HCT116 (cell line): Measurements from ENCODE around the gene TSPAN3. TPM values are rescaled to one million over a fixed set of nuclear protein-coding genes. Genes with fewer than 3 reads are reported as not detected.

Experiments used
- ATAC-seq: fragments of 200-7000 bp; cut with Tn5 transposase; 2 replicates; pipeline ENCODE4 v1.9.1; 2020; ENCODE audit warnings: mild to moderate bottlenecking, moderate library complexity
- BruUV-seq: library from RNA; stranded (reverse); fragments of 400-500 nt; replicated peaks from 2 replicates; lab custom pipeline; 2021; lab: Mats Ljungman, UMichigan
- CTCF ChIA-PET: fragments of 300-600 bp; sonication (Branson Sonifier 250); formaldehyde crosslinking; loops from one replicate; lab custom pipeline; 2021; ENCODE audit warnings: antibody characterized with exemption; lab: Charles Lee
- POLR2A ChIA-PET: fragments of 300-600, 350-600 bp; sonication (Branson Sonifier 250); formaldehyde crosslinking; loops from one replicate; lab custom pipeline; 2021; ENCODE audit warnings: antibody characterized with exemption; lab: Charles Lee
- RAD21 ChIA-PET, 2 experiments: fragments of 300-600 bp; sonication (Branson Sonifier 250); formaldehyde crosslinking; loops; one replicate each; lab custom pipeline; 2023; ENCODE audit warnings: low total read pairs in 2 of 2; ENCODE audit not compliant: uncharacterized antibody in 2 of 2, unreplicated experiment in 2 of 2, low non-redundant PET in 1 of 2; lab: Charles Lee
- DNase-seq: peaks from one replicate; pipeline ENCODE4 v3.0.0-alpha.2; 2010; ENCODE audit warnings: low read depth, low spot score
- H2AFZ ChIP-seq: fragments of 200-600 bp; shearing (Covaris generic), sonication (generic); 2 replicates; pipeline ENCODE4 v1.6.1; 2017; ENCODE audit warnings: low read depth, mixed run types, mixed read lengths, antibody characterized with exemption, low read length; ENCODE audit not compliant: poor library complexity, severe bottlenecking
- H3K27ac ChIP-seq: 2 replicates; pipeline ENCODE4 v1.5.1; 2012; ENCODE audit warnings: low read depth, low read length
- H3K27me3 ChIP-seq: fragments of 200-600 bp; sonication (generic); 2 replicates; pipeline ENCODE4 v1.6.1; 2016; ENCODE audit warnings: mixed run types, low read length, mixed read lengths; ENCODE audit not compliant: insufficient read depth
- H3K36me3 ChIP-seq, 2 experiments: fragments of 200-500 bp in 1 of 2; fragments of 200-600 bp in 1 of 2; sonication (Bioruptor generic) in 1 of 2; sonication (generic) in 1 of 2; 2 replicates each; pipeline versions ENCODE4 v1.5.1 to v1.6.1; 2014 to 2016; ENCODE audit warnings: low read length in 2 of 2, inconsistent platforms in 1 of 2, mixed read lengths in 1 of 2, mixed run types in 1 of 2; ENCODE audit not compliant: insufficient read depth in 2 of 2, control insufficient read depth in 1 of 2
- H3K4me1 ChIP-seq, 2 experiments: fragments of 200-600 bp in 1 of 2; sonication (generic) in 1 of 2; 2 replicates each; pipeline versions ENCODE4 v1.5.1 to v1.6.1; 2012 to 2017; ENCODE audit warnings: low read length in 2 of 2, inconsistent platforms in 1 of 2, mild to moderate bottlenecking in 1 of 2, mixed read lengths in 1 of 2, mixed run types in 1 of 2, moderate library complexity in 1 of 2; ENCODE audit not compliant: insufficient read depth in 2 of 2, control insufficient read depth in 1 of 2
- H3K4me2 ChIP-seq: fragments of 200-600 bp; sonication (generic); 2 replicates; pipeline ENCODE4 v1.6.1; 2017; ENCODE audit warnings: mixed run types, low read length, mixed read lengths
- H3K4me3 ChIP-seq, 2 experiments: fragments of 200-600 bp in 1 of 2; sonication (generic) in 1 of 2; replicated peaks in 1 of 2; 2 replicates each; pipeline ENCODE4 v1.5.1; 2011 to 2016; ENCODE audit warnings: low read length in 2 of 2, control low read depth in 1 of 2, low read depth in 1 of 2, mild to moderate bottlenecking in 1 of 2, mixed read lengths in 1 of 2, mixed run types in 1 of 2
- H3K79me2 ChIP-seq: fragments of 200-600 bp; sonication (generic); 2 replicates; pipeline ENCODE4 v1.6.1; 2017; ENCODE audit warnings: mild to moderate bottlenecking, mixed run types, low read length, moderate library complexity, mixed read lengths; ENCODE audit not compliant: insufficient read depth
- H3K9ac ChIP-seq: fragments of 200-600 bp; sonication (generic); 2 replicates; pipeline ENCODE4 v1.6.1; 2016; ENCODE audit warnings: low read length, mixed read lengths
- H3K9me2 ChIP-seq: fragments of 200-600 bp; sonication (generic), shearing (Covaris generic); 2 replicates; pipeline ENCODE4 v1.6.1; 2017; ENCODE audit warnings: mixed run types, mild to moderate bottlenecking, moderate library complexity; ENCODE audit not compliant: insufficient read depth
- H3K9me3 ChIP-seq, 2 experiments: fragments of 200-500 bp in 1 of 2; fragments of 200-600 bp in 1 of 2; sonication (Bioruptor generic) in 1 of 2; sonication (generic) in 1 of 2; 2 replicates each; pipeline ENCODE4 v1.6.1; 2014 to 2017; ENCODE audit warnings: low read length in 2 of 2, mixed read lengths in 2 of 2, inconsistent platforms in 1 of 2, low read depth in 1 of 2, mild to moderate bottlenecking in 1 of 2, mixed run types in 1 of 2, moderate library complexity in 1 of 2; ENCODE audit not compliant: control insufficient read depth in 1 of 2, insufficient read depth in 1 of 2
- H4K20me1 ChIP-seq: fragments of 200-600 bp; sonication (generic), shearing (Covaris generic); 2 replicates; pipeline ENCODE4 v1.6.1; 2017; ENCODE audit warnings: mixed run types, mild to moderate bottlenecking, moderate library complexity; ENCODE audit not compliant: insufficient read depth
- ATF3 ChIP-seq: IDR thresholded peaks from 2 replicates; pipeline ENCODE4 v1.6.1; 2012
- CEBPB ChIP-seq: IDR thresholded peaks from 2 replicates; pipeline ENCODE4 v1.6.1; 2012; ENCODE audit warnings: low read depth
- EGR1 ChIP-seq: IDR thresholded peaks from 2 replicates; pipeline ENCODE4 v1.6.1; 2012; ENCODE audit warnings: low read depth
- ELF1 ChIP-seq: IDR thresholded peaks from 2 replicates; pipeline ENCODE4 v1.6.1; 2012; ENCODE audit warnings: low read depth, borderline replicate concordance
- MAX ChIP-seq: IDR thresholded peaks from 2 replicates; pipeline ENCODE4 v1.6.1; 2012
- POLR2A ChIP-seq: IDR thresholded peaks from 2 replicates; pipeline ENCODE4 v1.7.0; 2011; ENCODE audit warnings: borderline replicate concordance; ENCODE audit not compliant: insufficient read depth, insufficient read length; ENCODE audit errors: extremely low read depth
- POLR2AphosphoS5 ChIP-seq: IDR thresholded peaks from 2 replicates; pipeline ENCODE4 v1.6.1; 2011; ENCODE audit warnings: mild to moderate bottlenecking, low read depth, low read length, moderate library complexity
- RAD21 ChIP-seq: IDR thresholded peaks from 2 replicates; pipeline ENCODE4 v1.6.1; 2012; ENCODE audit warnings: low read depth, mild to moderate bottlenecking
- SRF ChIP-seq: IDR thresholded peaks from 2 replicates; pipeline ENCODE4 v1.6.1; 2012; ENCODE audit warnings: low read depth
- YY1 ChIP-seq: IDR thresholded peaks from 2 replicates; pipeline ENCODE4 v1.6.1; 2011; ENCODE audit warnings: low read length, low read depth, moderate library complexity, mild to moderate bottlenecking; ENCODE audit not compliant: insufficient replicate concordance; ENCODE audit errors: extremely low read depth
- intact Hi-C: fragments of 100-400 bp; cut with micrococcal nuclease; formaldehyde crosslinking; loops from 2 replicates; pipeline ENCODE4 v1.10.0; 2022
- total RNA-seq: library from RNA; stranded (reverse); gene quantifications from one replicate; pipeline ENCODE4 v1.2.1, GENCODE V29; 2021; ENCODE audit not compliant: unreplicated experiment
- TF ChIP-seq, protein P1 (sequence below): IDR thresholded peaks from 2 replicates; pipeline ENCODE4 v1.6.1; 2011; ENCODE audit warnings: mild to moderate bottlenecking, low read length, moderate library complexity; ENCODE audit not compliant: insufficient replicate concordance; ENCODE audit errors: extremely low read depth
- TF ChIP-seq, protein P2 (sequence below): IDR thresholded peaks from 2 replicates; pipeline ENCODE4 v1.6.1; 2012; ENCODE audit warnings: low read depth
- TF ChIP-seq, protein P3 (sequence below), 3 experiments: fragments of 200-600 bp in 1 of 3; sonication (generic) in 1 of 3; IDR thresholded peaks in 2 of 3; conservative IDR thresholded peaks in 1 of 3; 2 replicates each; pipeline ENCODE4 v1.5.1; 2012 to 2017; ENCODE audit warnings: low read depth in 2 of 3, low read length in 2 of 3, antibody characterized with exemption in 1 of 3, borderline replicate concordance in 1 of 3, control low read depth in 1 of 3, mild to moderate bottlenecking in 1 of 3, mixed read lengths in 1 of 3, mixed run types in 1 of 3, moderate library complexity in 1 of 3; ENCODE audit not compliant: insufficient read depth in 1 of 3

TSPAN3 gene
- total RNA-seq, 1 experiment from 2014 or later = 140 TPM

DNA sequence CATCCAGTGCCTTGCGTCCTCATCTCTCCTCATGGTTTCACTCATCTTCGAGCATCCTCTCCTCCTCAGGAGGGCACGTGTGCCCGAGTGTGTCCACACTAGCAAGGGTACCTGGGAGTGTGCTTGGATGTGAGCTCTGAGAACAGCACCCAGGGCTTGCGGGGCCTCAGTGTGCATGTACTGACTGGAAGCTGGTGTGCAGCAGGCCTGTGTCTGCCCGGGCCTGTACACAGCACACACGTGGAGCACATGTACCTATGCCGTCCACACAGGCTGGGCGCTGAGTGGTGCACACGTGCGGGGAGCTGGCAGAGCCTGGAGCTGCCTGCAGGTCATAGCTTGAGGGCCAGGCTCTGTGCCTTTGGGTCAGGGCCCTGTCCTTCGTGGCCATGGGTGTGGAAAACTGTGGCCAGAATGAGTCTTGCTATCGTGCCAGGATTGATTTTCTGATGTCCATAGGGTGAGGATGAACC, 34.9 kb downstream of the TSPAN3 start (continued):
- TF ChIP-seq YY1 = no peak
- no peak for TF ChIP-seq POLR2AphosphoS5
- TF ChIP-seq, protein P1, sequence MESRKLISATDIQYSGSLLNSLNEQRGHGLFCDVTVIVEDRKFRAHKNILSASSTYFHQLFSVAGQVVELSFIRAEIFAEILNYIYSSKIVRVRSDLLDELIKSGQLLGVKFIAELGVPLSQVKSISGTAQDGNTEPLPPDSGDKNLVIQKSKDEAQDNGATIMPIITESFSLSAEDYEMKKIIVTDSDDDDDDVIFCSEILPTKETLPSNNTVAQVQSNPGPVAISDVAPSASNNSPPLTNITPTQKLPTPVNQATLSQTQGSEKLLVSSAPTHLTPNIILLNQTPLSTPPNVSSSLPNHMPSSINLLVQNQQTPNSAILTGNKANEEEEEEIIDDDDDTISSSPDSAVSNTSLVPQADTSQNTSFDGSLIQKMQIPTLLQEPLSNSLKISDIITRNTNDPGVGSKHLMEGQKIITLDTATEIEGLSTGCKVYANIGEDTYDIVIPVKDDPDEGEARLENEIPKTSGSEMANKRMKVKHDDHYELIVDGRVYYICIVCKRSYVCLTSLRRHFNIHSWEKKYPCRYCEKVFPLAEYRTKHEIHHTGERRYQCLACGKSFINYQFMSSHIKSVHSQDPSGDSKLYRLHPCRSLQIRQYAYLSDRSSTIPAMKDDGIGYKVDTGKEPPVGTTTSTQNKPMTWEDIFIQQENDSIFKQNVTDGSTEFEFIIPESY = no peak
- no peak for TF ChIP-seq EGR1
- no peak for TF ChIP-seq POLR2A
- TF ChIP-seq, protein P2, sequence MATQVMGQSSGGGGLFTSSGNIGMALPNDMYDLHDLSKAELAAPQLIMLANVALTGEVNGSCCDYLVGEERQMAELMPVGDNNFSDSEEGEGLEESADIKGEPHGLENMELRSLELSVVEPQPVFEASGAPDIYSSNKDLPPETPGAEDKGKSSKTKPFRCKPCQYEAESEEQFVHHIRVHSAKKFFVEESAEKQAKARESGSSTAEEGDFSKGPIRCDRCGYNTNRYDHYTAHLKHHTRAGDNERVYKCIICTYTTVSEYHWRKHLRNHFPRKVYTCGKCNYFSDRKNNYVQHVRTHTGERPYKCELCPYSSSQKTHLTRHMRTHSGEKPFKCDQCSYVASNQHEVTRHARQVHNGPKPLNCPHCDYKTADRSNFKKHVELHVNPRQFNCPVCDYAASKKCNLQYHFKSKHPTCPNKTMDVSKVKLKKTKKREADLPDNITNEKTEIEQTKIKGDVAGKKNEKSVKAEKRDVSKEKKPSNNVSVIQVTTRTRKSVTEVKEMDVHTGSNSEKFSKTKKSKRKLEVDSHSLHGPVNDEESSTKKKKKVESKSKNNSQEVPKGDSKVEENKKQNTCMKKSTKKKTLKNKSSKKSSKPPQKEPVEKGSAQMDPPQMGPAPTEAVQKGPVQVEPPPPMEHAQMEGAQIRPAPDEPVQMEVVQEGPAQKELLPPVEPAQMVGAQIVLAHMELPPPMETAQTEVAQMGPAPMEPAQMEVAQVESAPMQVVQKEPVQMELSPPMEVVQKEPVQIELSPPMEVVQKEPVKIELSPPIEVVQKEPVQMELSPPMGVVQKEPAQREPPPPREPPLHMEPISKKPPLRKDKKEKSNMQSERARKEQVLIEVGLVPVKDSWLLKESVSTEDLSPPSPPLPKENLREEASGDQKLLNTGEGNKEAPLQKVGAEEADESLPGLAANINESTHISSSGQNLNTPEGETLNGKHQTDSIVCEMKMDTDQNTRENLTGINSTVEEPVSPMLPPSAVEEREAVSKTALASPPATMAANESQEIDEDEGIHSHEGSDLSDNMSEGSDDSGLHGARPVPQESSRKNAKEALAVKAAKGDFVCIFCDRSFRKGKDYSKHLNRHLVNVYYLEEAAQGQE = no peak
- TF ChIP-seq CEBPB = no peak

- intact Hi-C loops = no loop called here
- no peaks in the 10 kb centered on the region for H3K9me2 ChIP-seq
- ChIA-PET POLR2A (no interaction called here), CTCF (interaction anchor here (0.6 to 1.6 kb wide), 9 partner anchors 9 to 508 kb away, joined by 3 to 10 read pairs (median 3); no protein-coding TSS in a partner anchor), RAD21 (interaction anchor here in 1 of 2 experiments (1.1 kb wide), 1 partner anchor 507 kb away, joined by 4 read pairs; no protein-coding TSS in a partner anchor)
- DNase-seq (no peak), ATAC-seq (no peak)
- no peaks in the 10 kb centered on the region; a peak in 1 of 4 replicates for H3K9me3 ChIP-seq
- H3K4me3 ChIP-seq = no peak overlapping the region
- H3K36me3 ChIP-seq = no peaks in the 10 kb centered on the region
- H3K79me2 ChIP-seq = no peaks in the 10 kb centered on the region
- H3K27me3 ChIP-seq = no peaks in the 10 kb centered on the region
- no peak overlapping the region; the same call in 1 of the 2 replicates for H3K27ac ChIP-seq
- no peak overlapping the region for H2AFZ ChIP-seq
- no peaks in the 10 kb centered on the region for H3K4me1 ChIP-seq
- no peak overlapping the region for H3K4me2 ChIP-seq
- no peak overlapping the region for H3K9ac ChIP-seq
- BruUV-seq = no TSS peak
- H4K20me1 ChIP-seq = no peaks in the 10 kb centered on the region
- TF ChIP-seq ATF3 (no peak), SRF (no peak), ELF1 (no peak), RAD21 (no peak), MAX (no peak)
- TF ChIP-seq, protein P3, sequence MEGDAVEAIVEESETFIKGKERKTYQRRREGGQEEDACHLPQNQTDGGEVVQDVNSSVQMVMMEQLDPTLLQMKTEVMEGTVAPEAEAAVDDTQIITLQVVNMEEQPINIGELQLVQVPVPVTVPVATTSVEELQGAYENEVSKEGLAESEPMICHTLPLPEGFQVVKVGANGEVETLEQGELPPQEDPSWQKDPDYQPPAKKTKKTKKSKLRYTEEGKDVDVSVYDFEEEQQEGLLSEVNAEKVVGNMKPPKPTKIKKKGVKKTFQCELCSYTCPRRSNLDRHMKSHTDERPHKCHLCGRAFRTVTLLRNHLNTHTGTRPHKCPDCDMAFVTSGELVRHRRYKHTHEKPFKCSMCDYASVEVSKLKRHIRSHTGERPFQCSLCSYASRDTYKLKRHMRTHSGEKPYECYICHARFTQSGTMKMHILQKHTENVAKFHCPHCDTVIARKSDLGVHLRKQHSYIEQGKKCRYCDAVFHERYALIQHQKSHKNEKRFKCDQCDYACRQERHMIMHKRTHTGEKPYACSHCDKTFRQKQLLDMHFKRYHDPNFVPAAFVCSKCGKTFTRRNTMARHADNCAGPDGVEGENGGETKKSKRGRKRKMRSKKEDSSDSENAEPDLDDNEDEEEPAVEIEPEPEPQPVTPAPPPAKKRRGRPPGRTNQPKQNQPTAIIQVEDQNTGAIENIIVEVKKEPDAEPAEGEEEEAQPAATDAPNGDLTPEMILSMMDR (IDR thresholded peaks at IDR 0.05 in 2 of 3, conservative IDR thresholded peaks at IDR 0.05 in 1 of 3; ENCODE audit: borderline replicate concordance in 1 of 3, insufficient read depth in 1 of 3, low read depth in 2 of 3, low read length in 2 of 3) = no peak
These were observed 35.3 kb downstream of the TSPAN3 start for GRCh38 chr15:77035584-77035983.
